Right hindlimb (tissue), 1 donor: Measurements from ENCODE around the gene MKI67.

ENCODE experiments used
- DNase-seq: peaks from one replicate; pipeline ENCODE4 v3.0.0-alpha.2; 2018

MKI67 gene

DNA sequence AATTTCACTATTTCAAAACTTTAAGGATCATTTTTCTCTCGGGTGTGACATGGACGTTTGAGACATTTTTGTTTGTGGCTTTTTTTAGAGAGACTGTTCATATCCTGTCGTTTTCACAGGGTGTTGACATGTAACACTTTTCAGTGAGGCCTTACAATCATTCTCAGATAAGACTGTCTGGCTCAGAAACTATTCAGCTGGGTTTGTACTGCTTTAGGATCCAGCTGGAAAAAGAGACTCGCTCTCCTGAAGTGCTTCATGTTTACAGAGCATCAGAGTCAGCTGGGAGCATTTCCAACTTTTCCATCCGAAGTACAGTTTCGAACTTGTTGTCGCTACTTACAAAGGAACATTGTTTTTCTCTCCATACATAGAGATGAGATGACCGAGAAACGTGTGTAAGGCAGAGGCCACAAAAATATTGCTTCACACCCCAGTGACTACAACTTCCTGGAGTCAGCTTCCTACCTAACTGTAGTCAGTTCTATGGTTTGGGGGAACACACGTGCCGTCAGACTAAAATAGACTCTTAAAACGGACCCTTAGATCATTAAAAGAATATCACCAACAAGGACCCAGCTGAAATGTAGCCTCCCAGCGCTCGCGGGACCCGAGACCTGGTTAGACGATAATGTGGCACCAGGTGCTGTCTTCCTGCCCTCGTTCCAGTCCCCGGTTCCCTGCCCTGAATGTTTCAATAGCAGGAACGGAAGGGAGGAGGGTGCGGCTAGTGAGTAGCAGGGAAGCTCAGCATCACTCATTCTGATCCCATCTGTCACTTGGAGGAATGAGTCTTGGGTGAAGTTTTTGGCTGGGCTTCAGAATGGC, 78.0 kb downstream of the MKI67 start:
- no peak for DNase-seq

GRCh38 chr10:128047351-128047750, 78.9 kb downstream of the MKI67 start:
- DNase-seq: peak; percentile 66

- DNase-seq: no peak
Observed at GRCh38 chr10:128046953-128047290, 79.3 kb downstream of the MKI67 start.
